Peyer's patch (tissue), 4 donors: Measurements from ENCODE around the gene SMIM31.

Experiments used
- POLR2A ChIP-seq, 2 donors: fragments of 450-650 bp; IDR thresholded peaks; one replicate each; pipeline ENCODE4 v1.5.1; 2017; ENCODE audit warnings: antibody characterized with exemption in 2 of 2, mild to moderate bottlenecking in 2 of 2, moderate library complexity in 2 of 2
- TF ChIP-seq, protein P1 (sequence below), 6 experiments: fragments of 450-650 bp in 4 of 6; fragments of 200-600 bp in 2 of 6; sonication (generic) in 1 of 6; IDR thresholded peaks; one replicate each; pipeline ENCODE4 v1.5.1; 2017 to 2019; ENCODE audit warnings: antibody characterized with exemption in 6 of 6, mild to moderate bottlenecking in 3 of 6, moderate library complexity in 1 of 6

DNA sequence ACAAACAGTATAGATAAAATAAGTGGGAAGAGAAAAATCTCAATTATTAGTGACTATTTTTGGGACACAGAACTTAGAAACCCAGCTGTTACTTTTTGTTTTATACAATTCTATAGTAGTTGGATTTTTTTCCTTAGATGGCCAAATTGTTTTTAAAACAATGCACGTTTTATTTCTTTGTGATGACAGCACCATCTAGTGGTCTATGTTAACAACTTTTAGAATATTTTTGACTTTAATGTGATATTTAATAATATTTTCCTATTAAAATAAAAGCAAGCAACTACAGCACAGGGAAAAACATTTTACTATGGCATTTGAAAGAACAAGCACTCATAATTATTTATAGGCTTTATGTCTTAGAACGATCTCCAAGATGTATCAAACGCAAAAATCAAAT is 5.6 kb upstream of the SMIM31 start:
- TF ChIP-seq, protein P1, sequence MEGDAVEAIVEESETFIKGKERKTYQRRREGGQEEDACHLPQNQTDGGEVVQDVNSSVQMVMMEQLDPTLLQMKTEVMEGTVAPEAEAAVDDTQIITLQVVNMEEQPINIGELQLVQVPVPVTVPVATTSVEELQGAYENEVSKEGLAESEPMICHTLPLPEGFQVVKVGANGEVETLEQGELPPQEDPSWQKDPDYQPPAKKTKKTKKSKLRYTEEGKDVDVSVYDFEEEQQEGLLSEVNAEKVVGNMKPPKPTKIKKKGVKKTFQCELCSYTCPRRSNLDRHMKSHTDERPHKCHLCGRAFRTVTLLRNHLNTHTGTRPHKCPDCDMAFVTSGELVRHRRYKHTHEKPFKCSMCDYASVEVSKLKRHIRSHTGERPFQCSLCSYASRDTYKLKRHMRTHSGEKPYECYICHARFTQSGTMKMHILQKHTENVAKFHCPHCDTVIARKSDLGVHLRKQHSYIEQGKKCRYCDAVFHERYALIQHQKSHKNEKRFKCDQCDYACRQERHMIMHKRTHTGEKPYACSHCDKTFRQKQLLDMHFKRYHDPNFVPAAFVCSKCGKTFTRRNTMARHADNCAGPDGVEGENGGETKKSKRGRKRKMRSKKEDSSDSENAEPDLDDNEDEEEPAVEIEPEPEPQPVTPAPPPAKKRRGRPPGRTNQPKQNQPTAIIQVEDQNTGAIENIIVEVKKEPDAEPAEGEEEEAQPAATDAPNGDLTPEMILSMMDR (IDR thresholded peaks at IDR 0.05) = peak in 4 of 6 experiments; percentile 39 to 50 (median 44)
- TF ChIP-seq POLR2A (IDR thresholded peaks at IDR 0.05) = no peak
